Body of pancreas (tissue), 4 donors: ENCODE data around the gene LCN10.
"Not testable (repeated sequence)": the region's sequence is repeated elsewhere in the genome, so short reads cannot be mapped to it uniquely, and the experiment has no call there.

ENCODE experiments used
- CTCF ChIP-seq, 7 experiments: fragments of 450-650 bp in 4 of 7; fragments of 200-600 bp in 3 of 7; sonication (generic) in 3 of 7; IDR thresholded peaks; one replicate each; pipeline ENCODE4 v1.5.1; 2016 to 2019; ENCODE audit warnings: antibody characterized with exemption in 7 of 7
- POLR2A ChIP-seq, 3 donors: fragments of 450-650 bp; IDR thresholded peaks; one replicate each; pipeline ENCODE4 v1.6.1; 2016; ENCODE audit warnings: antibody characterized with exemption in 3 of 3, mild to moderate bottlenecking in 2 of 3

GRCh38 chr9:136760834-136761544, 18.2 kb upstream of the LCN10 start:
- peak; percentile 16 to 42 (median 28) for TF ChIP-seq CTCF (IDR thresholded peaks at IDR 0.05)
- TF ChIP-seq POLR2A (IDR thresholded peaks at IDR 0.05), result not testable (repeated sequence)
